IPS DF 6.9 (cell line): ENCODE results near the gene HOMEZ.
"Not testable (repeated sequence)": the region's sequence is repeated elsewhere in the genome, so short reads cannot be mapped to it uniquely, and the experiment has no call there.

ENCODE experiments used
- DNase-seq: peaks from one replicate; pipeline ENCODE4 v3.0.0-alpha.2; 2013; ENCODE audit warnings: low read depth, low spot score
- H3K27ac ChIP-seq: one replicate; pipeline ENCODE4 v1.5.1; 2013; ENCODE audit warnings: low read length, control low read depth
- H3K27me3 ChIP-seq: 2 replicates; pipeline ENCODE4 v1.6.1; 2013; ENCODE audit warnings: mild to moderate bottlenecking, low read length; ENCODE audit not compliant: control insufficient read depth, insufficient read depth
- H3K36me3 ChIP-seq: 2 replicates; pipeline ENCODE4 v1.6.1; 2013; ENCODE audit warnings: low read length; ENCODE audit not compliant: control insufficient read depth, insufficient read depth
- H3K4me1 ChIP-seq: 2 replicates; pipeline ENCODE4 v1.6.1; 2013; ENCODE audit warnings: low read length; ENCODE audit not compliant: control insufficient read depth, insufficient read depth
- H3K4me3 ChIP-seq: 2 replicates; pipeline ENCODE4 v1.5.1; 2013; ENCODE audit warnings: mild to moderate bottlenecking, low read length
- H3K9me3 ChIP-seq: 2 replicates; pipeline ENCODE4 v1.6.1; 2013; ENCODE audit warnings: low read length, inconsistent platforms; ENCODE audit not compliant: control insufficient read depth, insufficient read depth
- WGBS: extraction: QIAGEN DNeasy Blood & Tissue Kit; methylation state at CpG from one replicate; pipeline ENCODE4 v1.1.7; 2013; ENCODE audit warnings: mixed read lengths, missing lambda C conversion rate; ENCODE audit not compliant: insufficient read length, insufficient coverage; 5-methylcytosine and 5-hydroxymethylcytosine counted together

The HOMEZ gene

DNA sequence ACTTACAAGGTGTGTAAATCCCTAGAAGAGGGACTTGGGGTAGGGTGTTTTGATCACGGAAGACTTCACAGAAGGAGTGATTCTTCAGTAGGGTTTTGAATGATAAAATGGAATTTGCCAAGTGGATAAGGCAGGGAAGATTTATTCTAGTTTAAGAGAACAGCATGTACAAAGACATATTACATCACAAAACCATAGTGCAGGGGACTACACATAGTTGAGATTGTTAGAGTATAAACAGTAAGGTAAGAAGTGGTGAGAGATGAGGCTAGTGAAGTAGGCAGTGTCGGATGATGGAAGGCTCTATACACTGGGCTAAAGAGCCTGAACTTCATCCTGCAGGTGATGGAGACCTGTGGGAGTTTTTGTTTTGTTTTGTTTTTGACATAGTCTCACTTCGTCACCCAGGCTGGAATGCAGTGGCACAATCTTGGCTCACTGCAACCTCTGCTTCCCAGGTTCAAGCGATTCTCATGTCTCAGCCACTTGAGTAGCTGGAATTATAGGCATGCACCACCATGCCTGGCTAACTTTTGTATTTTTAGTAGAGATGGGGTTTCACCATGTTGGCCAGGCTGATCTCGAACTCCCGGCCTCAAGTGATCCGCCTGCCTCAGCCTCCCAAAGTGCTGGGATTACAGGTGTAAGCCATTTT, 44.7 kb downstream of the HOMEZ start:
- H3K27ac ChIP-seq, H3K36me3 ChIP-seq, H3K9me3 ChIP-seq, H3K27me3 ChIP-seq, DNase-seq, H3K4me3 ChIP-seq, H3K4me1 ChIP-seq: not testable (repeated sequence)
- WGBS, result no CpG with 5 or more reads among the region's 7 CpGs

GRCh38 chr14:23240661-23241060, 45.3 kb downstream of the HOMEZ start:
- Histone ChIP-seq H3K4me1 (no peaks in the 10 kb centered on the region), H3K27me3 (no peaks in the 10 kb centered on the region), H3K36me3 (no peaks in the 10 kb centered on the region), H3K4me3 (no peak overlapping the region), H3K9me3 (no peaks in the 10 kb centered on the region), H3K27ac (no peak overlapping the region)
- no peak for DNase-seq
- no CpG with 5 or more reads among the region's 1 CpG for WGBS

DNA sequence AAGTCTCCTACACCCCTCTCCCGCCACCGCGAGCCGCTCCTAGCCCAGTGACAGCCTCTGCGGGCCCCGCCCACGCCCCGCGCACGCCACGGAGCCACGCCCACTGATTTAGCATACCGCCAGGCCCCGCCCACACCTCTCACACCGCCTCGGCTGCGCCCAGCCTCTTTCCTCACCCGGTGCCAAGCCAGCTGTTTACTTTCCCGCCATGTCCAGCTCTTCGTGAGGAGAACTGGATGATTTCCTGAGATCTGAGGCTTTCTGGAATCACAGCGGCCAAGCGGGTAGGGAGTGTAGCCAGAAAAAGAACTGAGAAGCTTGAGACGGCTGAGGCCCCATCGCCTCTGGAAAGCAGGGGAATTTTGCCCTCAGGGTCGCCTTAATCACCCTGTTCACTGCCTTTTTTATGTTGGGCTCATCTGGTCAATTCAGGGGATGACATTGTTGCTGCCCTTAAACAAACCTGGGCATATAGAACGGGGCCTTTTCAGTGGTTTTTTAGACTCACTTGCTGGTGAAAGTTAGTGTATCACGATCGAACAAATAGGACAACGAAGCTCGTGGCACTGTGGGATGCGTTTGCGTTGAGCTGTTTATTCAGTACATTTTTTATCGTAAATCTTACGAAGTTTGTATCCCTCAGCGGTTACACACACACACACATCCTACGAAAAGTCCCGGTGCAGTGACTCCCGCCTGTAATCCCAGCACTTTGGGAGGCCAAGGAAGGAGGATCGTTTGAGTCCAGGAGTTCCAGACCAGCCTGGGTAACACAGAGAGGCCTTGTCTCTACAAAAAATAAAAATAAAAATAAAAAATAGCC, 47.9 kb downstream of the HOMEZ start, which contains the start of gene RNF212B:
RNF212B (plus strand) TSS at position 165 of the 823 bp plus-strand sequence. CDS start 2,410 bp downstream, outside the sequence.
- DNase-seq, result peak; percentile 75
- Histone ChIP-seq H3K27ac (no peak within 1 kb of the TSS), H3K36me3 (no peaks in the 10 kb centered on the region), H3K27me3 (no peaks in the 10 kb centered on the region), H3K4me3 (no peak within 1 kb of the TSS; the same call in 1 of the 2 replicates), H3K4me1 (no peaks in the 10 kb centered on the region), H3K9me3 (no peaks in the 10 kb centered on the region)
- no CpG with 5 or more reads among the region's 39 CpGs for WGBS

DNA sequence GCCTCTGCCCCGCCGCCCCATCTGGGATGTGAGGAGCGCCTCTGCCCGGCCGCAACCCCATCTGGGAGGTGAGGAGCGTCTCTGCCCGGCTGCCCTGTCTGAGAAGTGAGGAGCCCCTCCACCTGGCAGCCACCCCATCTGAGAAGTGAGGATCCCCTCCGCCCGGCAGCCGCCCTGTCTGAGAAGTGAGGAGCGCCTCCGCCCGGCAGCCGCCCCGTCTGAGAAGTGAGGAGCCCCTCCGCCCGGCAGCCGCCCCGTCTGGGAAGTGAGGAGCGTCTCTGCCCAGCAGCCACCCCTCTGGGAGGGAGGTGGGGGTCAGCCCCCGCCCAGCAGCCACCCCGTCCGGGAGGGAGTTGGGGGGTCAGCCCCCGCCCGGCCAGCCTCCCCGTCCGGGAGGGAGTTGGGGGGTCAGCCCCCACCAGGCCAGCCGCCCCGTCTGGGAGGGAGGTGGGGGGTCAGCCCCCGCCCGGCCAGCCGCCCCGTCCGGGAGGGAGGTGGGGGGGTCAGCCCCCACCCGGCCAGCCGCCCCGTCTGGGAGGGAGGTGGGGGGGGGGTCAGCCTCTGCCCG, 53.6 kb downstream of the HOMEZ start:
- no CpG with 5 or more reads among the region's 38 CpGs for WGBS
- not testable (repeated sequence) for H3K4me1 ChIP-seq, H3K27me3 ChIP-seq, H3K9me3 ChIP-seq, H3K27ac ChIP-seq, H3K4me3 ChIP-seq, H3K36me3 ChIP-seq, DNase-seq

DNA sequence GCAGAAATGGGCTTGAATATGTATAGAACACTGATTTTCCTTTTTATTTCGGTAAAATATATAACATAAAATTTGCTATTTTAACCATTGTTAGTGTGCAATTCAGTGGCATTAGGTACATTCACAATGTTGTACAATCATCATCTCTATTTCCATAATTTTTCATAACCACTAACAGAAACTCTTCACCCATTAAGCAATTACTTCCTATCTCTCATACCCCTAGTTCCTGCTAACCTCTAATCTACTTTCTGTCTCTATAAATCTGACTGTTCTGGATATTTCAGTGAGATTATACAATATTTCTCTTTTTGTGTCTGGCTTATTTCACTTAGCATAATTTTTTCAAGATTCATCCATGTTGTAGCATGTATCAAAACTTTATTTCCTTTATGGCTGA, 57.1 kb downstream of the HOMEZ start:
- Histone ChIP-seq H3K27me3 (no peaks in the 10 kb centered on the region), H3K4me1 (no peaks in the 10 kb centered on the region), H3K27ac (no peak overlapping the region), H3K36me3 (no peaks in the 10 kb centered on the region), H3K9me3 (no peaks in the 10 kb centered on the region), H3K4me3 (no peak overlapping the region)
- WGBS, result no CpG with 5 or more reads among the region's 1 CpG
- no peak for DNase-seq

DNA sequence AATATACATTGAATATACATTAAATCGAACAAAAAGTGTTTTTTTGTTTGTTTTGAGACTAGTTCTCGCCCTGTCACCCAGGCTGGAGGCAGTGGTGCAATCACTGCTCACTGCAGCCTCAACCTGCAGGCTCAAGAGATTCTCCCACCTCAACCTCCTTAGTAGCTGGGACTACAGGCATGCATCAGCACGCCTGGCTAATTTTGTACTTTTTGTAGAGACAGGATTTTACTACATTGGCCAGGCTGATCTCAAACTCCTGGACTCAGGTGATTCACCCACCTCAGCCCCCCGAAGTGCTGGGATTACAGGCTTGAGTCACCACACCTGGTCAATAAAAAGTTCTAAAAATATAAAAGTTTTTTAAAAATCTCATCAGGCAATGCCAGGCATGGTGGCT, 58.4 kb downstream of the HOMEZ start:
- no peak for DNase-seq

GRCh38 chr14:23224958-23225357, 61.0 kb downstream of the HOMEZ start:
- not testable (repeated sequence) for H3K27me3 ChIP-seq, H3K27ac ChIP-seq, H3K4me1 ChIP-seq, H3K4me3 ChIP-seq, H3K36me3 ChIP-seq, DNase-seq, H3K9me3 ChIP-seq
- no CpG with 5 or more reads among the region's 1 CpG for WGBS

More for the DNA sequence above, 58.4 kb downstream of the HOMEZ start:
- no peaks in the 10 kb centered on the region for H3K9me3 ChIP-seq
- no peak overlapping the region for H3K27ac ChIP-seq
- no peaks in the 10 kb centered on the region for H3K27me3 ChIP-seq
- no CpG with 5 or more reads among the region's 4 CpGs for WGBS
- no peak overlapping the region for H3K4me3 ChIP-seq
- no peaks in the 10 kb centered on the region for H3K36me3 ChIP-seq
- H3K4me1 ChIP-seq, result no peaks in the 10 kb centered on the region
